ENCODE data around the gene TTN.

- TF ChIP-seq, protein P1, sequence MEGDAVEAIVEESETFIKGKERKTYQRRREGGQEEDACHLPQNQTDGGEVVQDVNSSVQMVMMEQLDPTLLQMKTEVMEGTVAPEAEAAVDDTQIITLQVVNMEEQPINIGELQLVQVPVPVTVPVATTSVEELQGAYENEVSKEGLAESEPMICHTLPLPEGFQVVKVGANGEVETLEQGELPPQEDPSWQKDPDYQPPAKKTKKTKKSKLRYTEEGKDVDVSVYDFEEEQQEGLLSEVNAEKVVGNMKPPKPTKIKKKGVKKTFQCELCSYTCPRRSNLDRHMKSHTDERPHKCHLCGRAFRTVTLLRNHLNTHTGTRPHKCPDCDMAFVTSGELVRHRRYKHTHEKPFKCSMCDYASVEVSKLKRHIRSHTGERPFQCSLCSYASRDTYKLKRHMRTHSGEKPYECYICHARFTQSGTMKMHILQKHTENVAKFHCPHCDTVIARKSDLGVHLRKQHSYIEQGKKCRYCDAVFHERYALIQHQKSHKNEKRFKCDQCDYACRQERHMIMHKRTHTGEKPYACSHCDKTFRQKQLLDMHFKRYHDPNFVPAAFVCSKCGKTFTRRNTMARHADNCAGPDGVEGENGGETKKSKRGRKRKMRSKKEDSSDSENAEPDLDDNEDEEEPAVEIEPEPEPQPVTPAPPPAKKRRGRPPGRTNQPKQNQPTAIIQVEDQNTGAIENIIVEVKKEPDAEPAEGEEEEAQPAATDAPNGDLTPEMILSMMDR (IDR thresholded peaks at IDR 0.05; ENCODE audit: insufficient read depth, low read depth, low read length), result no peak
- no peak for TF ChIP-seq EZH2 (IDR thresholded peaks at IDR 0.05; ENCODE audit: insufficient read depth, low read length)
These were observed 217.9 kb downstream of the TTN start for GRCh38 chr2:178589335-178589734.
